PC-9 (cell line): ENCODE results near the gene CACNB1. TPM values are rescaled to one million over a fixed set of nuclear protein-coding genes. Genes with fewer than 3 reads are reported as not detected.

ENCODE experiments used
- BruUV-seq: library from RNA; stranded (reverse); fragments of 400-500 nt; replicated peaks from 2 replicates; lab custom pipeline; 2021; lab: Mats Ljungman, UMichigan
- CTCF ChIA-PET: fragments of 300-600 bp; sonication (Branson Sonifier 250); formaldehyde crosslinking; loops from one replicate; lab custom pipeline; 2022; ENCODE audit warnings: antibody characterized with exemption; lab: Charles Lee
- POLR2A ChIA-PET: fragments of 300-600 bp; sonication (Branson Sonifier 250); formaldehyde crosslinking; loops from one replicate; lab custom pipeline; 2022; ENCODE audit warnings: antibody characterized with exemption; ENCODE audit not compliant: unreplicated experiment; lab: Charles Lee
- DNase-seq, 2 experiments: peaks; one replicate each; pipeline versions ENCODE4 v3.0.0 to v3.0.0-alpha.2; 2015 to 2022; ENCODE audit warnings: mixed read lengths in 1 of 2
- H2AFZ ChIP-seq: fragments of 200-600 bp; sonication (generic); 2 replicates; pipeline ENCODE4 v1.8.1; 2017; ENCODE audit warnings: antibody characterized with exemption
- H3F3A ChIP-seq: fragments of 200-600 bp; sonication (generic); 2 replicates; pipeline ENCODE4 v1.8.1; 2017; ENCODE audit warnings: antibody characterized with exemption, mild to moderate bottlenecking, low read depth; ENCODE audit not compliant: insufficient read depth
- H3K27ac ChIP-seq: fragments of 200-600 bp; sonication (generic); 2 replicates; pipeline ENCODE4 v1.6.1; 2016; ENCODE audit warnings: mixed run types
- H3K27me3 ChIP-seq: fragments of 200-600 bp; sonication (generic); 2 replicates; pipeline ENCODE4 v1.6.1; 2016; ENCODE audit warnings: low read depth, mixed run types; ENCODE audit not compliant: insufficient read depth
- H3K36me3 ChIP-seq: fragments of 200-600 bp; sonication (generic); 2 replicates; pipeline ENCODE4 v1.6.1; 2016; ENCODE audit warnings: low read depth, mixed run types
- H3K4me1 ChIP-seq: fragments of 200-600 bp; sonication (generic); replicated peaks from 2 replicates; pipeline ENCODE4 v1.6.1; 2016; ENCODE audit warnings: mixed run types; ENCODE audit not compliant: insufficient read depth
- H3K4me2 ChIP-seq: fragments of 200-600 bp; sonication (generic); 2 replicates; pipeline ENCODE4 v1.6.1; 2017; ENCODE audit warnings: mixed run types
- H3K4me3 ChIP-seq: fragments of 200-600 bp; sonication (generic); 2 replicates; pipeline ENCODE4 v1.6.1; 2016; ENCODE audit warnings: mixed run types
- H3K79me2 ChIP-seq: fragments of 200-600 bp; sonication (generic); 2 replicates; pipeline ENCODE4 v1.6.1; 2017; ENCODE audit warnings: low read depth, mixed run types
- H3K9me2 ChIP-seq: fragments of 200-600 bp; sonication (generic); 2 replicates; pipeline ENCODE4 v1.8.1; 2017; ENCODE audit warnings: mild to moderate bottlenecking; ENCODE audit not compliant: insufficient read depth
- H3K9me3 ChIP-seq: fragments of 200-600 bp; sonication (generic); 2 replicates; pipeline ENCODE4 v1.8.1; 2016; ENCODE audit warnings: low read depth; ENCODE audit not compliant: insufficient read depth
- H4K20me1 ChIP-seq: fragments of 200-600 bp; sonication (generic); 2 replicates; pipeline ENCODE4 v1.8.1; 2017; ENCODE audit not compliant: insufficient read depth
- EZH2 ChIP-seq: fragments of 200-600 bp; sonication (generic); IDR thresholded peaks from 2 replicates; pipeline ENCODE4 v1.8.0; 2017; ENCODE audit warnings: antibody characterized with exemption, low read depth
- intact Hi-C: fragments of 100-400 bp; cut with micrococcal nuclease; formaldehyde crosslinking; loops from one replicate; pipeline ENCODE4 v1.10.0; 2022; ENCODE audit not compliant: unreplicated experiment
- total RNA-seq: library from RNA; stranded (reverse); gene quantifications from 2 replicates; pipeline ENCODE4 v1.2.3, GENCODE V29; 2021
- TF ChIP-seq, protein P1 (sequence below): fragments of 200-600 bp; sonication (generic); conservative IDR thresholded peaks from 2 replicates; pipeline ENCODE4 v1.6.1; 2017; ENCODE audit warnings: mixed run types, antibody characterized with exemption, mild to moderate bottlenecking, moderate library complexity

CACNB1 gene
- total RNA-seq, 1 experiment from 2014 or later: 21.4 TPM

DNA sequence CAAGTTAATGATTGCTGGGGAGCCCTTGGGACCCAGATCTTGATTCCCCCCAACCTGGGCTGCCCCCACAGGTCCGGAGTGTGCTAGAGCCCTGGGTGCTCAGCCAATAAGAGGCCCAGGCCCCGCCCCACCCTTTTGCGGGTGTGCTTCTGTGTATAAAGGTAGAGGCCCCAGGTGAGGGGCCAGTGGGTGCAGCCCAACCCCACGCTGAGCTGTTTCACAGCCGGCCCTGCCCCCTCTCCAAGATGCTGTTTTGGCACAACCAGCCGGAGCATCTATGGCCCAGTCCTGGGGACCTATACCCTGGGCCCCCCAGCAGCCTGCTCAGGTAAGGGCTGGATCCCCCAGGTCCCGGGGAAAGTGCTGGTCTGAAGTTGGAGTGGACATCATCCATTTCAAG is 40.1 kb upstream of the CACNB1 start:
- Histone ChIP-seq H3K4me1 (peaks cover 13% of the 10 kb centered on the region), H3K27me3 (no peaks in the 10 kb centered on the region), H3K4me2 (no peak overlapping the region), H3K4me3 (no peak overlapping the region), H3K79me2 (no peaks in the 10 kb centered on the region), H3K27ac (no peak overlapping the region), H3K9me3 (no peaks in the 10 kb centered on the region), H2AFZ (no peak overlapping the region), H4K20me1 (no peaks in the 10 kb centered on the region), H3K36me3 (no peaks in the 10 kb centered on the region), H3K9me2 (no peaks in the 10 kb centered on the region), H3F3A (peaks cover 7% of the 10 kb centered on the region)
- no peak for DNase-seq
- BruUV-seq: no TSS peak
- CTCF ChIA-PET: no interaction called here
- no peak for TF ChIP-seq EZH2
- TF ChIP-seq, protein P1, sequence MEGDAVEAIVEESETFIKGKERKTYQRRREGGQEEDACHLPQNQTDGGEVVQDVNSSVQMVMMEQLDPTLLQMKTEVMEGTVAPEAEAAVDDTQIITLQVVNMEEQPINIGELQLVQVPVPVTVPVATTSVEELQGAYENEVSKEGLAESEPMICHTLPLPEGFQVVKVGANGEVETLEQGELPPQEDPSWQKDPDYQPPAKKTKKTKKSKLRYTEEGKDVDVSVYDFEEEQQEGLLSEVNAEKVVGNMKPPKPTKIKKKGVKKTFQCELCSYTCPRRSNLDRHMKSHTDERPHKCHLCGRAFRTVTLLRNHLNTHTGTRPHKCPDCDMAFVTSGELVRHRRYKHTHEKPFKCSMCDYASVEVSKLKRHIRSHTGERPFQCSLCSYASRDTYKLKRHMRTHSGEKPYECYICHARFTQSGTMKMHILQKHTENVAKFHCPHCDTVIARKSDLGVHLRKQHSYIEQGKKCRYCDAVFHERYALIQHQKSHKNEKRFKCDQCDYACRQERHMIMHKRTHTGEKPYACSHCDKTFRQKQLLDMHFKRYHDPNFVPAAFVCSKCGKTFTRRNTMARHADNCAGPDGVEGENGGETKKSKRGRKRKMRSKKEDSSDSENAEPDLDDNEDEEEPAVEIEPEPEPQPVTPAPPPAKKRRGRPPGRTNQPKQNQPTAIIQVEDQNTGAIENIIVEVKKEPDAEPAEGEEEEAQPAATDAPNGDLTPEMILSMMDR: no peak
- intact Hi-C loops: no loop called here
- POLR2A ChIA-PET: interaction anchor here (0.6 kb wide), 1 partner anchor 38 kb away, joined by 12 read pairs; the partner anchor contains the start of gene RPL19

DNA sequence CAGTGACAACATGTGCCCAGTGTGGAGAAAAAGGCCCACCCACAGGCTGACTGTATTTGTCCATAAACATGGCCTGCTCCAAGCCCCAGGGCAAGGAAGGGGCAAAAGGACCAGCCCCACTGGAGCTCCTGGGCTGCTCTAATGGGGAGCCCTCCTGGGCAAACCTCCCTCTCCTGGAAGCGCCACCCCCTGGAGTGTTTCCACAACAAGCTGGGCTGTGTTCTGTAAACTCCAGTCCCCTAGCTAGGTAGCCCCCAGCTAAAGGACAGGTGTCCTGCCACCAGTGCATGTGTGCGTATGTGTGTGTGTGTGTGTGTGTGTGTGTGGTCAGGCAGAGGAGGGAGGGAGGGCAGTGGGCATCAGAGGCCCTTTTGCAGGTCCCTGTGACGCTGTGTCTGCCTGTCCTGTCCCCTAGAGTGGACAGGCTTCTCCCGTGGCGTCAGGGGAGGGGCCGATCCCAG is 39.5 kb upstream of the CACNB1 start:
- Histone ChIP-seq H4K20me1 (no peaks in the 10 kb centered on the region), H3K27me3 (no peaks in the 10 kb centered on the region), H3K9me2 (no peaks in the 10 kb centered on the region), H2AFZ (no peak overlapping the region), H3K4me2 (no peak overlapping the region), H3K27ac (no peak overlapping the region), H3K9me3 (no peaks in the 10 kb centered on the region), H3F3A (peaks cover 7% of the 10 kb centered on the region), H3K4me3 (no peak overlapping the region), H3K79me2 (no peaks in the 10 kb centered on the region), H3K36me3 (no peaks in the 10 kb centered on the region), H3K4me1 (peaks cover 13% of the 10 kb centered on the region)
- TF ChIP-seq EZH2: no peak
- TF ChIP-seq, protein P1: no peak
- ChIA-PET POLR2A (interaction anchor here (0.5 to 0.6 kb wide), 2 partner anchors 105 to 584 kb away, joined by 4 to 5 read pairs; no protein-coding TSS in a partner anchor), CTCF (interaction anchor here (1.7 kb wide), 1 partner anchor 7 kb away, joined by 4 read pairs; no protein-coding TSS in a partner anchor)
- no peak for DNase-seq
- no TSS peak for BruUV-seq
- intact Hi-C loops: no loop called here

DNA sequence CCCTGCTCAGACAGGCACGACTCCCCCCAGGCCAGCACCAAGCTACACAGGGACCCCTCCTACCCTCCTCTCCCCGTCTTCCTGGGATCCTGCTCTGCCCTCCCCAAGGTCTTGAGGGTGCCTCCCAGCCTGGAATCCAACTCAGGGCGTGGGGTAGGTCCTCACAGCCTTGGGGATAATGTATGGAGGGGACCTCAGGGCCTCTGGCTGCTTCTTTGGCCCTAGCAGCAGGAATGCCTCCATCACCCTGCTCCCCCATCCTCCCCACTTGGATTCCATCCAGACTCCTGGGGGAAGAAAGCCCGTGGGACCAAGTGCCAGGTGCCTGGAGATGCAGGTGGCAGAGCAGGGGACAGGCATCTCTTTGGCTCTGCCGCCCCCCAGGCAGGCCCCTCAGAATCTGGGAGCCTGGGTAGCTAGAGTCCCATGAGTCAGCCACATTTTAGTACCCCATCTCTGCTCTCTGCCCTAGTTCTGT is 39.0 kb upstream of the CACNB1 start:
- no peaks in the 10 kb centered on the region for H3K9me3 ChIP-seq
- no peak overlapping the region for H3K27ac ChIP-seq
- TF ChIP-seq, protein P1: no peak
- no peaks in the 10 kb centered on the region for H3K79me2 ChIP-seq
- ChIA-PET CTCF (interaction anchor here (0.7 to 1.7 kb wide), 4 partner anchors 8 to 1047 kb away, joined by 4 to 8 read pairs (median 6); no protein-coding TSS in a partner anchor), POLR2A (interaction anchor here (0.5 to 0.6 kb wide), 2 partner anchors 105 to 584 kb away, joined by 4 to 5 read pairs; no protein-coding TSS in a partner anchor)
- no peaks in the 10 kb centered on the region for H3K9me2 ChIP-seq
- H3K27me3 ChIP-seq: no peaks in the 10 kb centered on the region
- H4K20me1 ChIP-seq: no peaks in the 10 kb centered on the region
- H3K36me3 ChIP-seq: no peaks in the 10 kb centered on the region
- H3K4me1 ChIP-seq: peaks cover 13% of the 10 kb centered on the region
- no TSS peak for BruUV-seq
- DNase-seq: no peak
- H2AFZ ChIP-seq: no peak overlapping the region
- no peak overlapping the region for H3K4me3 ChIP-seq
- peaks cover 7% of the 10 kb centered on the region for H3F3A ChIP-seq
- no peak overlapping the region for H3K4me2 ChIP-seq
- intact Hi-C loops: no loop called here
